ENCODE data around the gene NAA50. TPM values are rescaled to one million over a fixed set of nuclear protein-coding genes. Genes with fewer than 3 reads are reported as not detected.

Gene NAA50
- total RNA-seq, 1 donor from 2014 or later, result 110 TPM

DNA sequence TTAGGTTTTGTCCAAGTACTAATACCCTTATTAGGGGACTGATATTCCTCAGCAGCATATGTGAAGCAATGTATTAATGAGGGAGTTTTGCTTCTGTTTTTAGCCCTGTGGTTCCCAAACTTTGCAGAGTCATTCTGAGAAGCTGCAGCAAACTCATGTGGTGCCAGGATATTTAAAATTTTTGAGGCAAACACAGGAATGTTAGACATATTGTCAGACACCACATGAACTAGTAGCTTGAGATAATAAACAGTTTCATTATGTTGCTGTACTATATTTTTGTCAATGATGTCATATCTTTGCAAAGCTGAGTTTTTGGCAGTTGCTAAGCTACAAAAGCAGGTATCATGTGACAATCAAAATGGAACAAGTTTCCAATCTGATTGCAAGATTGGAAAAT lies 37.4 kb upstream of the NAA50 start:
- Mint-ChIP-seq H3K27me3 (no peaks in the 10 kb centered on the region), H3K27ac (no peak overlapping the region), H3K36me3 (ENCODE audit: insufficient read depth) (peaks cover 7% of the 10 kb centered on the region), H3K4me1 (ENCODE audit: low read depth) (no peaks in the 10 kb centered on the region), H3K9me3 (ENCODE audit: low read depth) (no peaks in the 10 kb centered on the region), H3K4me3 (ENCODE audit: low read depth) (no peak overlapping the region)
- no peak for DNase-seq (ENCODE audit: low spot score, unreplicated experiment)
- TF ChIP-seq, protein P1, sequence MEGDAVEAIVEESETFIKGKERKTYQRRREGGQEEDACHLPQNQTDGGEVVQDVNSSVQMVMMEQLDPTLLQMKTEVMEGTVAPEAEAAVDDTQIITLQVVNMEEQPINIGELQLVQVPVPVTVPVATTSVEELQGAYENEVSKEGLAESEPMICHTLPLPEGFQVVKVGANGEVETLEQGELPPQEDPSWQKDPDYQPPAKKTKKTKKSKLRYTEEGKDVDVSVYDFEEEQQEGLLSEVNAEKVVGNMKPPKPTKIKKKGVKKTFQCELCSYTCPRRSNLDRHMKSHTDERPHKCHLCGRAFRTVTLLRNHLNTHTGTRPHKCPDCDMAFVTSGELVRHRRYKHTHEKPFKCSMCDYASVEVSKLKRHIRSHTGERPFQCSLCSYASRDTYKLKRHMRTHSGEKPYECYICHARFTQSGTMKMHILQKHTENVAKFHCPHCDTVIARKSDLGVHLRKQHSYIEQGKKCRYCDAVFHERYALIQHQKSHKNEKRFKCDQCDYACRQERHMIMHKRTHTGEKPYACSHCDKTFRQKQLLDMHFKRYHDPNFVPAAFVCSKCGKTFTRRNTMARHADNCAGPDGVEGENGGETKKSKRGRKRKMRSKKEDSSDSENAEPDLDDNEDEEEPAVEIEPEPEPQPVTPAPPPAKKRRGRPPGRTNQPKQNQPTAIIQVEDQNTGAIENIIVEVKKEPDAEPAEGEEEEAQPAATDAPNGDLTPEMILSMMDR (IDR thresholded peaks at IDR 0.05; ENCODE audit: unreplicated experiment), result no peak

- Mint-ChIP-seq H3K4me1 (ENCODE audit: low read depth) (peaks cover 13% of the 10 kb centered on the region), H3K36me3 (ENCODE audit: insufficient read depth) (peaks cover 2% of the 10 kb centered on the region), H3K9me3 (ENCODE audit: low read depth) (no peaks in the 10 kb centered on the region), H3K4me3 (ENCODE audit: low read depth) (no peak overlapping the region), H3K27me3 (no peaks in the 10 kb centered on the region), H3K27ac (no peak overlapping the region)
- no peak for DNase-seq (ENCODE audit: low spot score, unreplicated experiment)
- TF ChIP-seq, protein P1 (IDR thresholded peaks at IDR 0.05; ENCODE audit: unreplicated experiment), result no peak
These were observed 30.5 kb upstream of the NAA50 start for GRCh38 chr3:113776564-113776963.

- no peaks in the 10 kb centered on the region for H3K27me3 Mint-ChIP-seq
- peaks cover 13% of the 10 kb centered on the region for H3K4me1 Mint-ChIP-seq (ENCODE audit: low read depth)
- peaks cover 2% of the 10 kb centered on the region for H3K36me3 Mint-ChIP-seq (ENCODE audit: insufficient read depth)
- TF ChIP-seq, protein P1 (IDR thresholded peaks at IDR 0.05; ENCODE audit: unreplicated experiment), result no peak
- H3K4me3 Mint-ChIP-seq (ENCODE audit: low read depth), result no peak overlapping the region
- no peak overlapping the region for H3K27ac Mint-ChIP-seq
- no peak for DNase-seq (ENCODE audit: low spot score, unreplicated experiment)
- no peaks in the 10 kb centered on the region for H3K9me3 Mint-ChIP-seq (ENCODE audit: low read depth)
These were observed 29.5 kb upstream of the NAA50 start for GRCh38 chr3:113775516-113775915.

GRCh38 chr3:113773381-113773780 lies 27.3 kb upstream of the NAA50 start:
- Mint-ChIP-seq H3K9me3 (ENCODE audit: low read depth) (no peaks in the 10 kb centered on the region), H3K27ac (no peak overlapping the region), H3K4me3 (ENCODE audit: low read depth) (no peak overlapping the region), H3K36me3 (ENCODE audit: insufficient read depth) (peaks cover 2% of the 10 kb centered on the region), H3K27me3 (no peaks in the 10 kb centered on the region), H3K4me1 (ENCODE audit: low read depth) (peaks cover 16% of the 10 kb centered on the region)
- TF ChIP-seq, protein P1 (IDR thresholded peaks at IDR 0.05; ENCODE audit: unreplicated experiment), result no peak
- DNase-seq (ENCODE audit: low spot score, unreplicated experiment), result no peak

DNA sequence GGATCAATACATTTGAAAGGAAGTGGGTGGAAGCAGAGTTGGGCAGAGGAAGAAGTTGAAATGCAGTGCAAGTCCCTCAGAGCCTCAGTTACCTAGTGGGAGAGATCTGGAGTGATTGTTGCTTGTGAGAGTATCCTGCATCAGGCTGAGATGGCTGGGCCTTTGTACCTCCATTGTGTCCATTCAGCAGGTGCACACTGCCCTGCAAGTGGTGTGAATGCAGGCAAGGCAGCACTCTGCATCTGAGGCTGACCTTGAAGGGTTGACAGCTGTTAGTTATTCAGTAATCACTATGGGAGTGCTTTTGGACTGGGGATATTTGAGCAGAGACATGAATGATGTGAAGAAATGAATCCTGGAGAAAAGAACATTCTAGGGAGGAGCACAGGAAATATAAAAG lies 25.9 kb upstream of the NAA50 start:
- no peak for DNase-seq (ENCODE audit: low spot score, unreplicated experiment)
- Mint-ChIP-seq H3K27me3 (no peaks in the 10 kb centered on the region), H3K36me3 (ENCODE audit: insufficient read depth) (no peaks in the 10 kb centered on the region), H3K4me3 (ENCODE audit: low read depth) (no peak overlapping the region), H3K9me3 (ENCODE audit: low read depth) (no peaks in the 10 kb centered on the region), H3K4me1 (ENCODE audit: low read depth) (peaks cover 16% of the 10 kb centered on the region), H3K27ac (no peak overlapping the region)
- TF ChIP-seq, protein P1 (IDR thresholded peaks at IDR 0.05; ENCODE audit: unreplicated experiment), result no peak
